ENCODE results near the gene PLEKHA8. TPM values are rescaled to one million over a fixed set of nuclear protein-coding genes. Genes with fewer than 3 reads are reported as not detected.

Gene PLEKHA8
- total RNA-seq, 1 donor, result 13.8 TPM

- Histone ChIP-seq H3K4me1 (ENCODE audit: insufficient read depth, low read length) (no peaks in the 10 kb centered on the region), H3K79me2 (ENCODE audit: insufficient read depth, low read length) (no peaks in the 10 kb centered on the region), H3K9me3 (ENCODE audit: low read depth, low read length) (no peaks in the 10 kb centered on the region), H3K4me3 (ENCODE audit: insufficient read depth, low read length) (no peak overlapping the region), H3K27ac (ENCODE audit: low read depth, low read length) (no peak overlapping the region), H3K36me3 (ENCODE audit: insufficient read depth, low read length) (peaks cover 26% of the 10 kb centered on the region), H3K4me2 (ENCODE audit: insufficient read depth, low read length) (no peak overlapping the region), H4K20me1 (ENCODE audit: insufficient read depth, low read length) (no peaks in the 10 kb centered on the region), H3K27me3 (ENCODE audit: insufficient read depth, low read length) (no peaks in the 10 kb centered on the region), H2AFZ (ENCODE audit: low read length) (no peak overlapping the region)
- DNase-seq (ENCODE audit: insufficient read length, low spot score, missing footprints), result peak; percentile 50
- no peak for TF ChIP-seq CTCF (IDR thresholded peaks at IDR 0.05; ENCODE audit: extremely low read depth, low read depth, low read length)
Measured at GRCh38 chr7:30012757-30013156, 15.5 kb upstream of the PLEKHA8 start.

- Histone ChIP-seq H3K79me2 (ENCODE audit: insufficient read depth, low read length) (peaks cover 13% of the 10 kb centered on the region), H2AFZ (ENCODE audit: low read length) (no peak overlapping the region), H3K4me1 (ENCODE audit: insufficient read depth, low read length) (peaks cover 9% of the 10 kb centered on the region), H3K36me3 (ENCODE audit: insufficient read depth, low read length) (peaks cover 39% of the 10 kb centered on the region), H3K4me3 (ENCODE audit: insufficient read depth, low read length) (no peak overlapping the region), H3K27ac (ENCODE audit: low read depth, low read length) (no peak overlapping the region), H3K27me3 (ENCODE audit: insufficient read depth, low read length) (no peaks in the 10 kb centered on the region), H3K4me2 (ENCODE audit: insufficient read depth, low read length) (no peak overlapping the region), H4K20me1 (ENCODE audit: insufficient read depth, low read length) (peaks cover 4% of the 10 kb centered on the region), H3K9me3 (ENCODE audit: low read depth, low read length) (no peaks in the 10 kb centered on the region)
- no peak for TF ChIP-seq CTCF (IDR thresholded peaks at IDR 0.05; ENCODE audit: extremely low read depth, low read depth, low read length)
- DNase-seq (ENCODE audit: insufficient read length, low spot score, missing footprints), result no peak
Measured at GRCh38 chr7:30018451-30018850, 9.8 kb upstream of the PLEKHA8 start.

- H3K9me3 ChIP-seq (ENCODE audit: low read depth, low read length), result no peaks in the 10 kb centered on the region
- peaks cover 23% of the 10 kb centered on the region for H3K79me2 ChIP-seq (ENCODE audit: insufficient read depth, low read length)
- no peak overlapping the region for H2AFZ ChIP-seq (ENCODE audit: low read length)
- H4K20me1 ChIP-seq (ENCODE audit: insufficient read depth, low read length), result peaks cover 4% of the 10 kb centered on the region
- no peaks in the 10 kb centered on the region for H3K27me3 ChIP-seq (ENCODE audit: insufficient read depth, low read length)
- no peak for TF ChIP-seq CTCF (IDR thresholded peaks at IDR 0.05; ENCODE audit: extremely low read depth, low read depth, low read length)
- peaks cover 9% of the 10 kb centered on the region for H3K4me1 ChIP-seq (ENCODE audit: insufficient read depth, low read length)
- H3K36me3 ChIP-seq (ENCODE audit: insufficient read depth, low read length), result peaks cover 31% of the 10 kb centered on the region
- no peak overlapping the region for H3K4me2 ChIP-seq (ENCODE audit: insufficient read depth, low read length)
- DNase-seq (ENCODE audit: insufficient read length, low spot score, missing footprints), result no peak
- no peak overlapping the region for H3K4me3 ChIP-seq (ENCODE audit: insufficient read depth, low read length)
- no peak overlapping the region for H3K27ac ChIP-seq (ENCODE audit: low read depth, low read length)
Measured at GRCh38 chr7:30019387-30019786, 8.8 kb upstream of the PLEKHA8 start.

- DNase-seq (ENCODE audit: insufficient read length, low spot score, missing footprints), result no peak
- no peak overlapping the region for H3K27ac ChIP-seq (ENCODE audit: low read depth, low read length)
Measured at GRCh38 chr7:30019960-30020359, 8.3 kb upstream of the PLEKHA8 start.

More at GRCh38 chr7:30019960-30020359, 8.3 kb upstream of the PLEKHA8 start:
- peaks cover 29% of the 10 kb centered on the region for H3K79me2 ChIP-seq (ENCODE audit: insufficient read depth, low read length)
- no peaks in the 10 kb centered on the region for H3K27me3 ChIP-seq (ENCODE audit: insufficient read depth, low read length)
- TF ChIP-seq CTCF (IDR thresholded peaks at IDR 0.05; ENCODE audit: extremely low read depth, low read depth, low read length), result no peak
- peaks cover 14% of the 10 kb centered on the region for H3K4me1 ChIP-seq (ENCODE audit: insufficient read depth, low read length)
- peaks cover 27% of the 10 kb centered on the region for H3K36me3 ChIP-seq (ENCODE audit: insufficient read depth, low read length)
- H2AFZ ChIP-seq (ENCODE audit: low read length), result no peak overlapping the region
- peaks cover 8% of the 10 kb centered on the region for H4K20me1 ChIP-seq (ENCODE audit: insufficient read depth, low read length)
- no peak overlapping the region for H3K4me3 ChIP-seq (ENCODE audit: insufficient read depth, low read length)
- no peaks in the 10 kb centered on the region for H3K9me3 ChIP-seq (ENCODE audit: low read depth, low read length)
- no peak overlapping the region for H3K4me2 ChIP-seq (ENCODE audit: insufficient read depth, low read length)

Data from osteoblast (primary cell).